Stimulated activated CD4-positive, alpha-beta T cell treated with anti-CD3 and anti-CD28 coated beads, TNF-alpha, amount 100 ng/mL, for 1 hour (primary cell): Measurements from ENCODE around the gene ZEB2.

Source experiments
- DNase-seq, 3 donors: peaks; one replicate each; pipeline ENCODE4 v3.0.0-alpha.2; 2020; ENCODE audit warnings: low read depth in 3 of 3, low spot score in 1 of 3

Gene ZEB2

GRCh38 chr2:144519934-144520731, at the start of gene ZEB2:
TSS of gene ZEB2 (minus strand) at chr2:144520119. CDS start at chr2:144517350, 2,769 bp downstream.
- DNase-seq: no peak

DNA sequence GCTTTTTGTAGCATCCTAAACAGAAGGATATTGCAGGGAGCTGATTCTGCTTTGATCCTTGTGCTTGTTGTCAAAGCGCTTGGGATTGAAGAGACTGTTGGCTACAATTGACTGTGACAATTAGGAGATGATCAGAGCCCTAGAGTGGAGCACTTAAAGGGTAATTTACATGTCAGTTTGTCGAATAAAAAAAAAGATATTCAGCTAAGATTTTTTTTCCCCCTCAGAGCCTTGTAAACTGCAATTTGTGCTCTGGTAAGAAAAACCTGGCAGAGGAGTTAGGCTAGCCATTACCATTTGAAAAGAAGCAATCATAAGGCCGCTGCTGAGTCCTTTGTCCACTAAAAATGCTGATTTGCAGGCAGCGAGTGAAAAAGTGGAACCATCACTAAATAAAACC, 47.8 kb upstream of the ZEB2 start:
- no peak for DNase-seq

GRCh38 chr2:144566448-144566847, 46.5 kb upstream of the ZEB2 start:
- DNase-seq: no peak

- DNase-seq: no peak
These were observed 40.3 kb upstream of the ZEB2 start for GRCh38 chr2:144560251-144560650.

- no peak for DNase-seq
These were observed 39.8 kb upstream of the ZEB2 start for GRCh38 chr2:144559681-144560080.

GRCh38 chr2:144559242-144559641, 39.3 kb upstream of the ZEB2 start:
- DNase-seq: no peak

DNA sequence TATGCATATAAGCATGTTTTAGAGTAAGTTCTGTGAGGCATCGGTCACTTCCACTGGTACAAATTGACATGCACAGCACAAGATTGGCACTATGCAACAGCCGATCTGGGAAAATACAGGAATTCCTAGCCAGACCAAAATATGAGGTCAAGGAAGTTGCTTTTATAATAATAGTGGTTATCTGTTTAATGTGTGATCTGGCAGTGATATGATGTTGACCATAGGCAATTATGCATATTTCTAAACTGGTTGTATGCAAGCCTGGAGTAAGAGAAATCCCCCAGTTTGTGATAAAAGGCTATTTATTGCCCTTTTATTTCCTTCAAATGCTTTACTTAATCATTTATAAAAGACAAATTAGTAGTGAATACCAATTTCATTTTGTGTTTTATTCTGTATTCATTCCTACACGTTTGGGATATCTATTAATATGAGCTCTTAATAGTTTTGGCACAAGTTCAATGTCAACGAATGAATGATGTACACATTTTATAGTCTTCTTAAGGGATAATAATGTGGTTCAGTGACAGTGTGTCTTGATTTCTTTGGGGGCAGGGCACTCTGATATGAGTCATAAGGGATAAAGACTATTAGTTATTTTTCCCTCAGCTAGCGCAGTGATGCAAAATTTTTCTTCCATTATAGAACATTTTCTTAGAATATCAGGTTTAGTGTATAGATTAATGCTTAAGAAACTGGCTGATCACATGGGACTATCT, 34.7 kb upstream of the ZEB2 start:
- no peak for DNase-seq

DNA sequence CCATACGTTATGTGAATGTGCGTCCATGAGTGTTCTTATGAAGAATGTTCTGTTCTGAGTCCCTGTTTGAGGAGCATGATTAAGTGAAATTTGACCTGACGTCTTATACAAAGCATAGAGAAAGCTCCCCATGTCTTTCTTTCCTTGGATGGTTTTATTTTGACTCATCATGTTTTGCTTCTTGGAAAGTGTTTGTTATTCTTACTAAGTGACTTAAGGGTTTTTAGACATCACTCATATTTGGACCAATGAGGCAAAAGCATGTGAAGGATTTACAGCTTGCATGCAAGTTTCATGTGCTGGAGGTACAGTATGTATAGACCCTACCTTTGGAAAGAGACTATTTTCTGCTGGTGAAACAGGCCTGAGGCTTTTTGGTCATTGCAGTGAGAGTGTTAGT, 33.5 kb upstream of the ZEB2 start:
- DNase-seq: no peak

- DNase-seq: no peak
These were observed 32.9 kb upstream of the ZEB2 start for GRCh38 chr2:144552821-144553220.

DNA sequence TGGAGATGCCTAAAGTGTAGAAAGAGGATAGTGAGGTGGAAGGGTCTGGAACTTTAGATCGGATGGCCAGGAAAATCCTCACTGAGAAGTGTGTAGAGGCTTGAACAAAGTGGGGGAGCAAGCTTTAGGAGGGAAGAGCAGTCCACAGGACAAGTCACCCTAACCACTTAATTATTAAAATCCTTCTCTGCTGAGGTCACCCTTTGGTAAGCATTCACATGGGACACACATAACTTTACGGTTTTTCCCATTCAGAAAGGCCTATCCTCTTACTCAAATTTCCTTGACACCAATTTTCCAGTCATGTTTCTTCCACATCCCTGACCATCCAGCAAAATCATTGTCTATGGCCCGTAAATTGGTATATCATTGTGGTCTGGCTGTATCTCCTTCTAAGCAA, 31.0 kb upstream of the ZEB2 start:
- no peak for DNase-seq

DNA sequence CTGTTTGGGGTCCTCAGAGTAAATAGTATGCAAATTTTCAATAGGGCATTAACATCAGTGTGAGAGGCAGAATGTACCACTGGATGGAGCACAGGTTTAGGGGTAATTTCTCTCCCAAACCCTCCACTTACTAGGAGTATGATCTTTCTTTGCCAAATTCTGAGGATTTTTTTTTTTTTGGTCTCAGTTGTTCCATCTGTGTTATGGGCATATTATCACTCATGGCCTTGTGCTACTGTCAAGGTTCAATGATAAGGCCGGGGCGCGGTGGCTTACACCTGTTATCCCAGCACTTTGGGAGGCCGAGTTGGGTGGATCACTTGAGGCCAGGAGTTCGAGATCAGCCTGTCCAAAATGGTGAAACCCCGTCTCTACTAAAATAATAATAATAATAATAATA, 30.2 kb upstream of the ZEB2 start:
- DNase-seq: no peak

DNA sequence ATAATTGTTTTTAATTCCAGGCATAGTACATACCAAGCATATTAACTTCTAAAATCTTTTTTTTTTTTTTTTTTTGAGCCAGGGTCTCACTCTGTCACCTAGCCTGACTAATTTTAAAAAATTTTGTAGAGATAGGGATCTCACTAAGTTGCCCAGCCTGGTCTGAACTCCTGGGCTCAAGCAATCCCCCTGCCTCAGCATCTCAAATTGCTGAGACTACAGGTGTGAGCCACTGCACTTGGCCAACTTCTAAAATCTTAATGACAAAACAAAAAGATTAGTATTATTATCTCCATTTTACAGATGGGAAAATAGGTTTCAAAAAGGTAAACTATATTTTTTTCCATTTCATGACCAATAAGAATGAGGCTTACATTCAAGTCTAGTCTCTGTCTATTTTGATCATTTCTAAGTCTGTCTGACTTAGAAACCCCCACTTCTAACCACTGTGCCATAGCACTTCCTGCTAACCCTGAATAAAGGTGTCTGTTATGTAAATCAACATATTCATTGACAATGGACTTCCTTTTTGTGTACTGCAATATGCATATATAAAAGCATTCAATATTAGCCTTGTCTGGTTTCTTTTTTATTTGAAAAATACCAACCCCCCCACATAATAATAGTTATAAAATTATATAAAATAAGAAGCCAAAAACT, 28.7 kb upstream of the ZEB2 start:
- no peak for DNase-seq

- no peak for DNase-seq
These were observed 28.2 kb upstream of the ZEB2 start for GRCh38 chr2:144548088-144548487.

- DNase-seq: no peak
These were observed 27.6 kb upstream of the ZEB2 start for GRCh38 chr2:144547494-144547893.

DNA sequence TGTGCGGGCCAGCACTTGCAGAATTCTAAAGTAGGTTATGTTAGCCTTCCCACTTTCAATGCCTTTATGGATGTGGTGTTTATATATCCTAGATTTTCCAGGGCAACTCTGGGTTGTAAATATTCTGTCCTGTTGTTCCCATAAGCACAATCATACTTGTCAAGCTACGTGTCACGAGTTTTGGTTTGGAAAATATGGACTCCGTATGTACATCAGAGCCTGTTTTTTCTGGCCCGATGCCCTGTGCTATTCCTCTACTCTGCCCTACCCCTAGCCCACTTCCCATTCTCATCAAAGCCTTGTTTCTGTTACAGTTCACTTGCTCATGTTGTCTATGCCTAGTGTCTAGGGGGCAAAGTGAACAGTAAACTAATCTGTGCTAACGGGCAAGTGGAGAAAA, 27.0 kb upstream of the ZEB2 start:
- DNase-seq: no peak

DNA sequence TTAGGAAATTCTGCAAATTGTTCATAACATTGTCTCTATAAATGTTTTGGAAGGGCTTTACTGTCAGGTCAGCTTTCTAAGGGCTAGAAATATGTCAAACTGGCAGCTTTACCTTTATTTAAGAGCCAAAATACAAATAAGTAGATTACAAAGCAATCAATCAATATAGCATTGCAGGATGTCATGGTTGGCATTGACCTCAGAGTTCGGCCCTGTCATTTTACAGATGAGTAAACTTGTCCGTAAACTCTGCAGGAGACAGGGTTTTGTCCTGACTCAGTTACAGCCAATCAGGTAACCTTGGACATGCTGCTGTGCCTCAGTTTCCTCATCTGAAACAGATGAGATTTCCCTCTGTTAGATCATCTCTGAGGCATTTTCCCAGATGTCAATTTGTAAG, 25.9 kb upstream of the ZEB2 start:
- DNase-seq: no peak

DNA sequence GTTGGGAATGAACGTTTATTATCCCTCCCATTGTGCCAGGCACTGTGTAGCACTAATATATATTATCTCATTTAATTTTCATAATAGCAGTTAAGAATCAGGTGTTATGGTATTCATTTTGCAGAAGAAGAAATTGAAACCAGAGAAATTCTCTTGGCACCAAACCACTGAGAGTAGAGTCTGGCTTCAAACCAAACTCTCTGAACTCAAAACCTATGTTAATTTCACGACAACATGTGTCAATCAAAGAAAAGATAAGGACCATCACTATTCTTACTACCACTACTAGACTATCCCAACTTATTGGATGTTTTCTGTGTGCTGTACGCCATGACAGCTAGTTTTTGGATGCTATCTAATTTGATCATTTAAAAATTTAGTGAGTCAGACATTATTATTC, 24.1 kb upstream of the ZEB2 start:
- DNase-seq: no peak

GRCh38 chr2:144541396-144541795, 21.5 kb upstream of the ZEB2 start:
- no peak for DNase-seq

- no peak for DNase-seq
These were observed 19.4 kb upstream of the ZEB2 start for GRCh38 chr2:144539289-144539782.

DNA sequence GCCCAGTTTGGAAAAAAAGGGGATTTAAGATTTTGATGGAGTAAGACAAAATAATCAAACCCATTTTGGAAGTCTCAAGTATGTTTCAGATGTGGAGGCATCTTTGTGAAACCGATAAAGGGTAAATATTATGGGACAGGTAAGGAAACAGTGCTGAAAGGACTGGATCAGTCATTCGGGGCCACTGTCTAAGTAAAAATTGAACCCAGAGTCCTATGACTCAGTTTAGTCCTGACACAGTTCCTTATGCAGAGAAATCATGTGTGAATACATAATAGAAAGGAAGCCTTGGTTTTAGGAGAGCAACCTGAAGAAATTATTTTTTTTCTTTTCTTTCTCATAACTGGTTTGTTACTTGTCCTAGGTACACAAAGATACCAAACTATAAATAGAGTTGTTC, 15.4 kb upstream of the ZEB2 start:
- no peak for DNase-seq

GRCh38 chr2:144533221-144533620, 13.3 kb upstream of the ZEB2 start:
- DNase-seq: no peak

GRCh38 chr2:144530596-144530995, 10.7 kb upstream of the ZEB2 start:
- no peak for DNase-seq
